Fibroblast of lung (primary cell): ENCODE measurements around the gene PPP2R3B.

Source experiments
- EZH2 ChIP-seq: IDR thresholded peaks from 2 replicates; pipeline ENCODE4 v1.5.1; 2012; ENCODE audit warnings: low read length, control low read depth, mild to moderate bottlenecking; ENCODE audit errors: missing control alignments
- TF ChIP-seq, protein P1 (sequence below), 2 donors: IDR thresholded peaks in 1 of 2; conservative IDR thresholded peaks in 1 of 2; 1 replicate in 1 of 2; 2 replicates in 1 of 2; pipeline ENCODE4 v1.5.1; 2011 to 2012; ENCODE audit warnings: low read length in 2 of 2, control low read depth in 1 of 2, inconsistent platforms in 1 of 2, low read depth in 1 of 2, mild to moderate bottlenecking in 1 of 2

DNA sequence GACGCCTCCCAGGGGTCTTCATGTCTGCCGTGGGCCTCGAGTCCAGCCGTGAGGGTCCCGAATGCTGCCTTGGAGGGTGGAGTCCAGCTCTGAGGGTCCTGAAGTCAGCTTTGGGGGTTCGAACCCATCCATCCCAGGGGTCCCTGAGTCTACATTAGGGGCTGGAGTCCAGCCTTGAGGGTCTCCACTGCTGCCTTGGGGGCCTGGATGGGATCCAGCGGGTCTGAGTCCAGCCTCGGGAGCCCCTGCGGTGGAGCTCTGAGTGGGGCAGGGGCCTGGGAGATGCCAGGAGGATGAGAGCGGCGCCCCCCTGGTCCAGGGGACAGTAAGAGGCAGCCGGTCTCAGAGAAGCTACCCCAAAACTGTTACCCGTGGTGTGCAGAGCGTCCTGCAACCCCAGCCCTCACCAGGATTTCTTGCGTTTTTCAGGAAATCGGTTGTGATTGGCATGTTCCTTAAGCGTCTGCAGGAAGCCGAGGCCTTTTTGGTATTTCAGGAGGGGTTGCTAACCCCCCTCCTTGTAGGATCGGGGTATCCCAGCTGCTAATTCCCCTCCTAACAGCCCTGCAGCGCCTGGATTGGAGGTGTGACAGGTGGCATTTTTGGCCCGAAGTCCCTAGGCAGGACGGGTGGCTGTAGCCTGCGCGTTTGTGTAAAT, 66.5 kb downstream of the PPP2R3B start:
- TF ChIP-seq, protein P1, sequence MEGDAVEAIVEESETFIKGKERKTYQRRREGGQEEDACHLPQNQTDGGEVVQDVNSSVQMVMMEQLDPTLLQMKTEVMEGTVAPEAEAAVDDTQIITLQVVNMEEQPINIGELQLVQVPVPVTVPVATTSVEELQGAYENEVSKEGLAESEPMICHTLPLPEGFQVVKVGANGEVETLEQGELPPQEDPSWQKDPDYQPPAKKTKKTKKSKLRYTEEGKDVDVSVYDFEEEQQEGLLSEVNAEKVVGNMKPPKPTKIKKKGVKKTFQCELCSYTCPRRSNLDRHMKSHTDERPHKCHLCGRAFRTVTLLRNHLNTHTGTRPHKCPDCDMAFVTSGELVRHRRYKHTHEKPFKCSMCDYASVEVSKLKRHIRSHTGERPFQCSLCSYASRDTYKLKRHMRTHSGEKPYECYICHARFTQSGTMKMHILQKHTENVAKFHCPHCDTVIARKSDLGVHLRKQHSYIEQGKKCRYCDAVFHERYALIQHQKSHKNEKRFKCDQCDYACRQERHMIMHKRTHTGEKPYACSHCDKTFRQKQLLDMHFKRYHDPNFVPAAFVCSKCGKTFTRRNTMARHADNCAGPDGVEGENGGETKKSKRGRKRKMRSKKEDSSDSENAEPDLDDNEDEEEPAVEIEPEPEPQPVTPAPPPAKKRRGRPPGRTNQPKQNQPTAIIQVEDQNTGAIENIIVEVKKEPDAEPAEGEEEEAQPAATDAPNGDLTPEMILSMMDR (conservative IDR thresholded peaks at IDR 0.05 in 1 of 2, IDR thresholded peaks at IDR 0.05 in 1 of 2; ENCODE audit: low read depth in 1 of 2, low read length in 2 of 2), result no peak
- TF ChIP-seq EZH2, result no peak
